NCI-H2081 (cell line): Measurements from ENCODE around the gene TIMM21.
A peak's percentile ranks its signal among the peaks of the same experiment; 100 is the strongest.

ENCODE experiments used
- DNase-seq, 2 experiments: peaks; one replicate each; lab custom pipeline; 2025; lab: John Stamatoyannopoulos, UW

Gene TIMM21

GRCh38 chr18:74147779-74148542, at the start of gene TIMM21, which contains the start of gene FBXO15:
Gene TIMM21, plus strand, starts transcription at chr18:74148523. Its CDS starts 286 bp downstream, at chr18:74148809.
Gene FBXO15, minus strand, starts transcription at chr18:74147834. Its CDS starts 49 bp downstream, at chr18:74147785.
- DNase-seq, result peak; percentile 94 to 97

- no peak for DNase-seq
These were observed 39.9 kb upstream of the TIMM21 start for GRCh38 chr18:74108460-74108859.

- no peak for DNase-seq
These were observed 38.2 kb upstream of the TIMM21 start for GRCh38 chr18:74110149-74110548.

- no peak for DNase-seq
These were observed 37.3 kb upstream of the TIMM21 start for GRCh38 chr18:74110976-74111375.

- no peak for DNase-seq
These were observed 34.6 kb upstream of the TIMM21 start for GRCh38 chr18:74113711-74114110.

GRCh38 chr18:74114116-74114515, 34.2 kb upstream of the TIMM21 start:
- no peak for DNase-seq

GRCh38 chr18:74115046-74115445, 33.3 kb upstream of the TIMM21 start:
- DNase-seq, result no peak

- peak; percentile 8 to 51 for DNase-seq
These were observed 31.4 kb upstream of the TIMM21 start for GRCh38 chr18:74116633-74117554.

GRCh38 chr18:74123200-74123599, 25.1 kb upstream of the TIMM21 start:
- no peak for DNase-seq

- no peak for DNase-seq
These were observed 23.7 kb upstream of the TIMM21 start for GRCh38 chr18:74124642-74125041.

GRCh38 chr18:74126684-74127655, 21.4 kb upstream of the TIMM21 start:
- no peak for DNase-seq

GRCh38 chr18:74128159-74128558, 20.2 kb upstream of the TIMM21 start:
- DNase-seq, result no peak

GRCh38 chr18:74131124-74131523, 17.2 kb upstream of the TIMM21 start:
- DNase-seq, result no peak

GRCh38 chr18:74132201-74132600, 16.1 kb upstream of the TIMM21 start:
- no peak for DNase-seq

GRCh38 chr18:74137920-74138538, 10.3 kb upstream of the TIMM21 start:
- DNase-seq, result no peak

- no peak for DNase-seq
These were observed 8.9 kb upstream of the TIMM21 start for GRCh38 chr18:74139411-74139810.

GRCh38 chr18:74139888-74140287, 8.4 kb upstream of the TIMM21 start:
- no peak for DNase-seq

- no peak for DNase-seq
These were observed 7.7 kb upstream of the TIMM21 start for GRCh38 chr18:74140582-74140981.

- DNase-seq, result no peak
These were observed 6.7 kb upstream of the TIMM21 start for GRCh38 chr18:74141667-74142066.

- no peak for DNase-seq
These were observed 6.1 kb upstream of the TIMM21 start for GRCh38 chr18:74142252-74142651.

GRCh38 chr18:74146756-74147155, 1.6 kb upstream of the TIMM21 start:
- no peak for DNase-seq
